Small intestine (tissue), 7 donors: ENCODE results near the gene SGIP1. TPM values are rescaled to one million over a fixed set of nuclear protein-coding genes. Genes with fewer than 3 reads are reported as not detected.

Experiments
- DNase-seq, 2 donors: peaks; one replicate each; pipeline versions ENCODE4 v3.0.0 to v3.0.0-alpha.2; 2013
- FAIRE-seq: peaks from 2 replicates; lab custom pipeline; 2012; peaks lifted over from hg19 to GRCh38; lab: Jason Lieb, UNC
- H3K27ac ChIP-seq, 3 donors: one replicate each; pipeline ENCODE4 v1.5.1; 2013; ENCODE audit warnings: low read length in 2 of 3, mild to moderate bottlenecking in 2 of 3, control low read depth in 1 of 3, inconsistent platforms in 1 of 3, low read depth in 1 of 3, moderate library complexity in 1 of 3
- H3K27me3 ChIP-seq, 3 donors: one replicate each; pipeline ENCODE4 v1.6.1; 2013; ENCODE audit warnings: low read length in 3 of 3, inconsistent platforms in 1 of 3; ENCODE audit not compliant: control insufficient read depth in 3 of 3, insufficient read depth in 3 of 3
- H3K36me3 ChIP-seq, 3 donors: one replicate each; pipeline ENCODE4 v1.6.1; 2013; ENCODE audit warnings: low read length in 3 of 3, inconsistent platforms in 1 of 3, low read depth in 1 of 3, mild to moderate bottlenecking in 1 of 3, moderate library complexity in 1 of 3; ENCODE audit not compliant: control insufficient read depth in 3 of 3, insufficient read depth in 2 of 3
- H3K4me1 ChIP-seq, 3 donors: one replicate each; pipeline ENCODE4 v1.6.1; 2013; ENCODE audit warnings: low read length in 2 of 3, inconsistent platforms in 1 of 3, low read depth in 1 of 3, mild to moderate bottlenecking in 1 of 3, moderate library complexity in 1 of 3; ENCODE audit not compliant: control insufficient read depth in 3 of 3, insufficient read depth in 2 of 3
- H3K4me3 ChIP-seq, 3 donors: one replicate each; pipeline ENCODE4 v1.5.1; 2013; ENCODE audit warnings: low read length in 3 of 3, control low read depth in 1 of 3, inconsistent platforms in 1 of 3, low read depth in 1 of 3, mild to moderate bottlenecking in 1 of 3, moderate library complexity in 1 of 3
- H3K9me3 ChIP-seq, 2 donors: one replicate each; pipeline ENCODE4 v1.6.1; 2013; ENCODE audit warnings: low read depth in 1 of 2, low read length in 1 of 2; ENCODE audit not compliant: control insufficient read depth in 2 of 2, insufficient read depth in 1 of 2
- WGBS, 3 donors: extraction: QIAGEN DNeasy Blood & Tissue Kit; methylation state at CpG; one replicate each; pipeline ENCODE4 v1.1.7; 2013; 5-methylcytosine and 5-hydroxymethylcytosine counted together
- polyA plus RNA-seq, 4 donors: library from polyadenylated mRNA; stranded (reverse) in 3 of 4; unstranded in 1 of 4; fragments of 200-250 nt in 3 of 4; fragments of 120-200 nt in 1 of 4; gene quantifications; one replicate each; pipeline versions ENCODE4 v1.2.1 to v1.2.3, GENCODE V29; 2013
- donor health status: healthy with polysubstance abuse.
- donor health status: control.
- donor health status: control.
- donor health status: Bipolar disorder and iron deficiency.
- donor health status: healthy.

Gene SGIP1
- polyA plus RNA-seq, 4 donors = 1.6 to 2.2 TPM; not detected in 2

DNA sequence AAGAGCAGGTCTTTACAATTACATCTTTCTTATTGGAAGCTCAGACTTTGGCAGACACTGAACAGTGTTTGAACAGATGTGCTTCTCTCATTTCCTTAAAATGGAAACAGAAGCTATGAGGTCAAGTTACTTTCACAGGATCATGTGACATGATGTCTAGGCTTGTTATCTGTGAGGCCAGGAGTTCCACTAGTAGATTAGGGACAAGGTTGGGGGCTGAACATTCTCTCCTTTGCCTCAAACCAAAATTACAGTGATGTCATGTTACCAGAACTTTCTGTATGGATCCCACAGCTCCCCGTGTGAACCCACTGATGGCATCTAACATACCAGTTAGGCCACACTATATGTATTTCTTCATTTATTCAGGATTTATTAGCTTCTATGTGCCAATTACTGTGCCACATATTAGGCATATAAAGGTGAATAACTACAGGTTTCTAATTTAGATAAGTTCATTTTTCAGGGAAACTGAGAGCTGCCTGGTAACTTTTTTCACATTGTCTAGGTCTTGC, 224.3 kb downstream of the SGIP1 start:
- Histone ChIP-seq H3K27ac (no peak overlapping the region), H3K9me3 (no peaks in the 10 kb centered on the region), H3K4me3 (no peak overlapping the region), H3K27me3 (peaks cover 0 to 6% (median 0%) of the 10 kb centered on the region in 3 donors), H3K36me3 (no peaks in the 10 kb centered on the region), H3K4me1 (no peaks in the 10 kb centered on the region)
- WGBS, 3 donors = 79 to 94% (median 91%) methylated on average over 1 of the region's 1 CpG
- DNase-seq (no peak), FAIRE-seq (no peak)

DNA sequence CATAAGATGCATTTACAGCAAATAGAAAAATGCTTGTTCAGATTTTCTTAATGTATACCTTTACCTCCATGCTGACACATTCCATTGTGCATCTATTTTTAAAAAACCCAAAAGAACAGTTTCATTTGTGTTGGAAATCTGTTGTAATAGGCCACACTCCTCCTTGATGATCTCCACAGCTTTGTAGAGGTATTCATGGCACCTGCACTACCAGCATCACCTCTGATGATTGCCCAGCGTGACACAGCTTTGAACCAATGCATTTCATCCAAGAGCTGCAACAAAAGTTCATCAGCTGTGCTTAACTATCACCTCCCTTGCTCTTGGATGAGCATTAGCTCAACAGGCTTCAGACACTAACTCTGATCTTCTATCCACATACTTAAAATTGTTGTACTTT, 226.6 kb downstream of the SGIP1 start:
- H3K36me3 ChIP-seq = no peaks in the 10 kb centered on the region
- H3K4me1 ChIP-seq = no peaks in the 10 kb centered on the region
- no peaks in the 10 kb centered on the region for H3K27me3 ChIP-seq
- H3K9me3 ChIP-seq = no peaks in the 10 kb centered on the region
- no peak for DNase-seq
- no peak overlapping the region for H3K27ac ChIP-seq
- H3K4me3 ChIP-seq = no peak overlapping the region
- WGBS, 3 donors = 81 to 90% (median 89%) methylated on average over 1 of the region's 1 CpG
- no peak for FAIRE-seq

DNA sequence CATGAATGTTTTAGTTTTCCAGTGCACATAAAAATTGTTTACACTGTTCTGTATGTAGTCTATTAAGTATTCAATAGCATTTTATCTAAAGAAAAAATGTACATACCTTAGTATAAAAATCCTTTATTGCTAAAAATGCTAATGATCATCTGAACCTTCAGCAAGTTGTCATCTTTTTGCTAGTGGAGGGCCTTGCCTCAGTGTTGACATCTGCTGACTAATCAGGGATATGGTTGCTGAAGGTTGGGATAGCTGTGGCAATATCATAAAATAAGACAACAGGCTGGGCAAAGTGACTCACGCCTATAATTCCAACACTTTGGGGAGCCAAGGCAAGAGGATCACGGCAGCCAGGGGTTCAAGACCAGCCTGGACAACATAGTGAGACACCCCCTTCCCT, 227.3 kb downstream of the SGIP1 start:
- no peak for FAIRE-seq
- Histone ChIP-seq H3K27ac (no peak overlapping the region), H3K4me1 (no peaks in the 10 kb centered on the region), H3K4me3 (no peak overlapping the region), H3K36me3 (no peaks in the 10 kb centered on the region), H3K9me3 (no peaks in the 10 kb centered on the region), H3K27me3 (no peaks in the 10 kb centered on the region)
- 73 to 81% (median 75%) methylated on average over 2 of the region's 2 CpGs for WGBS, 3 donors
- DNase-seq = no peak

DNA sequence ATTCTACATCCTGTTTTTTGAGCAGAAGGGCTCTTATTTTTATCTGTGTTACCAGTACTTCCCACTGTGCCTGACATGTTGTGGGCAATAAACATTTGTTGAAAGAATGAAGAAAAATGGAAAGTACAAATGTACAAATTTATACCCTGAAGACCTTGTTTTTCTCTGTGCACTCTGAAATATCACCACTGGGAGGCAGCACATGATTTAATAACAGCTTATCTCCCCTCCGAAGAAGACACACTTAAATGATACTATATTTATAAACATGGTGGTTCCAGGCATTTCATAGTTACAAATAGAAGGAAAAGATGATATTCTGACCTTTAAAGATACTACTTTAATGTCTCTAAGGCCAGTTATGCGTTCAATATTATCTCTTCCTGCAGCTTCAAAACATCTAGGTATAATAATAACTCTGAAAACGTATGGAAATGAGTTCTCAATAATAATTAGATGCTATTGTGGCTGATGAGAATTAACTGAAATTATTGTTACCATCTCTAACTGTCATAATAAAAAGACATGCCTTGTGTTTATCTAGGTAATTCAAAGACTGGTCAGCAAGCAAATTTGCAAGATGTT, 231.1 kb downstream of the SGIP1 start:
- H3K27ac ChIP-seq = no peak overlapping the region
- 12 to 23% (median 21%) methylated on average over 3 of the region's 3 CpGs for whole genome bisulfite sequencing, 3 donors
- no peak for FAIRE-seq

DNA sequence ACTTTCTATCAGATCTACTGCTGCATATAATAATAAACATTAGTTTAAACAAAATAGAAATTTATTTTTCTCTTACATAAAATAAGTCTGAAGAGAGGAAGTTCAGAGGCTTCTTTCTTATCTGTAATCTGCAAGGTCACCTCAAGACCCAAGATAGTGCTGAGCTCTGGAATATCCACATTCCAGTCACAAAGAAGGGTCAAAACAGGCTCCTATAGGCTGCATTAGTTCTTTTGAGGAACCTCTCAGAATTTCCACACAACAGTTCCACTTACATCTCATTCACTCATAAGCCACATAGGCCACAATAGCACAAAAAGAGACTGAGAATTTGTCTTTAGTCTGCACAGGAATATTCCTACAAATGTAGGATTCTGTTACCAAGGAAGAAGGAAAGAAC, 233.7 kb downstream of the SGIP1 start:
- FAIRE-seq (no peak), DNase-seq (no peak)
- no peaks in the 10 kb centered on the region for H3K4me1 ChIP-seq
- H3K9me3 ChIP-seq = no peaks in the 10 kb centered on the region
- no peak overlapping the region for H3K27ac ChIP-seq
- H3K4me3 ChIP-seq = no peak overlapping the region
- no peaks in the 10 kb centered on the region for H3K27me3 ChIP-seq
- H3K36me3 ChIP-seq = no peaks in the 10 kb centered on the region

More for the DNA sequence above, 231.1 kb downstream of the SGIP1 start:
- DNase-seq = peak; percentile 45 to 60
- Histone ChIP-seq H3K4me3 (no peak overlapping the region), H3K9me3 (no peaks in the 10 kb centered on the region), H3K4me1 (no peaks in the 10 kb centered on the region), H3K27me3 (no peaks in the 10 kb centered on the region), H3K36me3 (no peaks in the 10 kb centered on the region)

DNA sequence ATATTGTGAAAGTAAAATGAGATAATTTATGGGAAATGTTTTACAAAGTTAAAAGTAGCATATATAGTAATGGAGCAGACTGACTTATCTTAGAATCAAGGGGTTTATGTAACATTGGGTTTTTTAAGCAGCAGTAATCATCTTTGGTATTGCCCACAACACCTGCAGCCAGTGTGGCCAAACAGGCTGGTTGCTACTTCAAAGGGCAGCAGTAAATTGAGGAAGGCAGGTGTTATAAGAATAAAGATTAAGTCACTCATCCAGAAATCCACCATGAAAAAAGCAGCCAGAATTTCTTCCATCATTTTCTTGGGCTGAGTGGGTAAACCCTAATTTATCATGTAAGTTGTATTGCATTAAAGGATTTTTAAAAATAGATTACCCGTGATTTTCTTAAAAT, 235.0 kb downstream of the SGIP1 start:
- WGBS, 3 donors = 93 to 95% (median 95%) methylated on average over 1 of the region's 1 CpG

DNA sequence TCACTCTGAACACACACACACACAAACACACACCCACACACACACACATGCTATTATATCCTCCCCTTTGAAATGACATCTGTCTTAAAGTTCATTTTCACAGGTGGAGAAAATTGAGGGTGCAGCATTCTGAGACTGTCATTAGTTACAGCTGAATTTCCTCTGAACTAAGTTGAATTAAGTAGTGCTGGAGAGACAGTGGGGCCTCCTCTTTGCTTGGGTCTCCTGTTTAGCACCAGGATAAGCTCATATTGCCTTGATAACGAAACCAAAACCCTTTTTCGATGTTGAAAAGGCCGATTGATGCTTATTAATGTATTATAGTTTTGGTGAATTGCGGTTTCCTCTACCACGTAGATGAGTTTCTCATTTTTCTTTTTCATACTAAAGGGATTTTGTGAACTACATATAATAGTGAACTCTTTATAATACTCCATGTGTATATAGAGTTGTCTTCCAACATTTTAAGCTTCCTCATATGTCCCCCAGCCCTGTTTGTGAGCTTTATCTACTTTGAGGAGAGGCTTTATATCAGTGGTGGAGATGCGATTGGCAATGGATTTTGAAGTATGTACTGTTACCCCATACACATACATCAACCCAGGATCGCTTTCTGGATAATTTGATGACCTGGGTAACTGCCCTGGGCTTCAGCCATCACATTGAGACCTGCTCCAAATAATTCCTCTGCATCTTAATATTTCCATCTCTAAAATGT, 235.7 kb downstream of the SGIP1 start:
- Histone ChIP-seq H3K36me3 (no peaks in the 10 kb centered on the region), H3K9me3 (no peaks in the 10 kb centered on the region), H3K27ac (no peak overlapping the region), H3K27me3 (no peaks in the 10 kb centered on the region), H3K4me1 (no peaks in the 10 kb centered on the region), H3K4me3 (no peak overlapping the region)
- FAIRE-seq (no peak), DNase-seq (peak in 1 of 2 donors; percentile 3)
- 63 to 79% (median 72%) methylated on average over 7 of the region's 7 CpGs for WGBS, 3 donors

More for the DNA sequence above, 235.0 kb downstream of the SGIP1 start:
- Histone ChIP-seq H3K4me3 (no peak overlapping the region), H3K27me3 (no peaks in the 10 kb centered on the region), H3K9me3 (no peaks in the 10 kb centered on the region), H3K4me1 (no peaks in the 10 kb centered on the region), H3K27ac (no peak overlapping the region), H3K36me3 (no peaks in the 10 kb centered on the region)
- DNase-seq = no peak
- no peak for FAIRE-seq

DNA sequence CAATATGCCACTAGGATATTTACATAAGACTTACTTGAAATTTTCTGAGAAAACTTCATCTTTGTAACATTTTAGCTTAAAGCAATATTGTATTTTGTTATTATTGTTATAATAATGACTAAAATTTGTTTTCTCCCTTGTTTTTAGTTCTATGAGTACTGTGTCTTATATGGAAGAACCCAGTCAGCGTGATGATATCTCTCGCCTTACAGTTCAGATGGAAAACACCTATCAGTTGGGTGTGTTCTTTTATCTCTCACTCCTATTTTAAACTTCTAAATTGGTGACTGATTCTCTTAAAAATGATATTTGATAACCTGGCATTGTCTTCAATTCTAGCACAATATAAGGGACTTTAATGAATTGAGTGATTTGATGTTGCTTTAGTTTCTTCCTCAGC, 236.3 kb downstream of the SGIP1 start:
- Histone ChIP-seq H3K27me3 (no peaks in the 10 kb centered on the region), H3K27ac (no peak overlapping the region), H3K4me1 (no peaks in the 10 kb centered on the region), H3K36me3 (no peaks in the 10 kb centered on the region), H3K9me3 (no peaks in the 10 kb centered on the region), H3K4me3 (no peak overlapping the region)
- 81 to 91% (median 88%) methylated on average over 2 of the region's 2 CpGs for WGBS, 3 donors
- FAIRE-seq = no peak
- DNase-seq = no peak
